Measurements from ENCODE around the gene SPG21.

DNA sequence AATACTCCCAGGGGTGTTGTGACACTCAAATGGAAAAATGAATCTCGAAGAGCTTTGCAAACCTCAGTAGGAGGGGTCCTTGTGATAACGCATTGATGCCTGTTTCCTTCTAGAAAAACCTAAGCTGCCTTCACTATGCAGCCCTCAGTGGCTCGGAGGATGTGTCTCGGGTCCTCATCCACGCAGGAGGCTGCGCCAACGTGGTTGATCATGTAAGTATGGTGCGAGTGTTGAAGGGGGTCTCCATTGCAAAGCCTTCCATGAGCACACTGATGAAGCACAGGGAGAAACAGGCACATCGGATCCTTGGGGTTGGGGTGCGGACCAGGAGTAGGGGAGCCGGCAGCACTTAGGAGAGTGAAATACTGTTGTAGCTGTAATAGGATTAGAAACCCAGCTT, 55.7 kb downstream of the SPG21 start:
- TF ChIP-seq, protein P1, sequence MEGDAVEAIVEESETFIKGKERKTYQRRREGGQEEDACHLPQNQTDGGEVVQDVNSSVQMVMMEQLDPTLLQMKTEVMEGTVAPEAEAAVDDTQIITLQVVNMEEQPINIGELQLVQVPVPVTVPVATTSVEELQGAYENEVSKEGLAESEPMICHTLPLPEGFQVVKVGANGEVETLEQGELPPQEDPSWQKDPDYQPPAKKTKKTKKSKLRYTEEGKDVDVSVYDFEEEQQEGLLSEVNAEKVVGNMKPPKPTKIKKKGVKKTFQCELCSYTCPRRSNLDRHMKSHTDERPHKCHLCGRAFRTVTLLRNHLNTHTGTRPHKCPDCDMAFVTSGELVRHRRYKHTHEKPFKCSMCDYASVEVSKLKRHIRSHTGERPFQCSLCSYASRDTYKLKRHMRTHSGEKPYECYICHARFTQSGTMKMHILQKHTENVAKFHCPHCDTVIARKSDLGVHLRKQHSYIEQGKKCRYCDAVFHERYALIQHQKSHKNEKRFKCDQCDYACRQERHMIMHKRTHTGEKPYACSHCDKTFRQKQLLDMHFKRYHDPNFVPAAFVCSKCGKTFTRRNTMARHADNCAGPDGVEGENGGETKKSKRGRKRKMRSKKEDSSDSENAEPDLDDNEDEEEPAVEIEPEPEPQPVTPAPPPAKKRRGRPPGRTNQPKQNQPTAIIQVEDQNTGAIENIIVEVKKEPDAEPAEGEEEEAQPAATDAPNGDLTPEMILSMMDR (conservative IDR thresholded peaks at IDR 0.05; ENCODE audit: low read depth, low read length) = no peak
- no peak for TF ChIP-seq MAFK (IDR thresholded peaks at IDR 0.05; ENCODE audit: low read depth, low read length)
- no peak for TF ChIP-seq POLR2A (IDR thresholded peaks at IDR 0.05; ENCODE audit: low read depth, low read length)
- no peak for TF ChIP-seq CEBPB (IDR thresholded peaks at IDR 0.05; ENCODE audit: low read depth, low read length)
- TF ChIP-seq RAD21 (IDR thresholded peaks at IDR 0.05; ENCODE audit: low read length) = no peak
- no peak for TF ChIP-seq SMC3 (IDR thresholded peaks at IDR 0.05; ENCODE audit: low read depth, low read length)
- no peak for TF ChIP-seq FOS (IDR thresholded peaks at IDR 0.05; ENCODE audit: low read depth, low read length)
- no peak for TF ChIP-seq NFE2L2 (IDR thresholded peaks at IDR 0.05; ENCODE audit: low read depth, low read length)
- TF ChIP-seq, protein P2, sequence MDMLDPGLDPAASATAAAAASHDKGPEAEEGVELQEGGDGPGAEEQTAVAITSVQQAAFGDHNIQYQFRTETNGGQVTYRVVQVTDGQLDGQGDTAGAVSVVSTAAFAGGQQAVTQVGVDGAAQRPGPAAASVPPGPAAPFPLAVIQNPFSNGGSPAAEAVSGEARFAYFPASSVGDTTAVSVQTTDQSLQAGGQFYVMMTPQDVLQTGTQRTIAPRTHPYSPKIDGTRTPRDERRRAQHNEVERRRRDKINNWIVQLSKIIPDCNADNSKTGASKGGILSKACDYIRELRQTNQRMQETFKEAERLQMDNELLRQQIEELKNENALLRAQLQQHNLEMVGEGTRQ (IDR thresholded peaks at IDR 0.05; ENCODE audit: low read depth, low read length) = no peak
